NCI-H460 (cell line): Measurements from ENCODE around the gene NYAP2. TPM values are rescaled to one million over a fixed set of nuclear protein-coding genes. Genes with fewer than 3 reads are reported as not detected.

Experiments used
- DNase-seq: peaks from one replicate; pipeline ENCODE4 v3.0.0-alpha.2; 2016; ENCODE audit warnings: low read depth; ENCODE audit errors: extremely low read depth
- small RNA-seq, 2 experiments: library from RNA; depleted of rRNA; stranded (forward); fragments of <200 nt; gene quantifications; one replicate each; pipeline ENCODE3, GENCODE V24; 2014
- total RNA-seq: library from RNA; depleted of rRNA; stranded (reverse); fragments of >200 nt; shearing (Covaris generic); gene quantifications from 2 replicates; pipeline ENCODE4 v1.2.3, GENCODE V29; 2014

Gene NYAP2
- total RNA-seq, 1 experiment from 2014 or later = not detected

DNA sequence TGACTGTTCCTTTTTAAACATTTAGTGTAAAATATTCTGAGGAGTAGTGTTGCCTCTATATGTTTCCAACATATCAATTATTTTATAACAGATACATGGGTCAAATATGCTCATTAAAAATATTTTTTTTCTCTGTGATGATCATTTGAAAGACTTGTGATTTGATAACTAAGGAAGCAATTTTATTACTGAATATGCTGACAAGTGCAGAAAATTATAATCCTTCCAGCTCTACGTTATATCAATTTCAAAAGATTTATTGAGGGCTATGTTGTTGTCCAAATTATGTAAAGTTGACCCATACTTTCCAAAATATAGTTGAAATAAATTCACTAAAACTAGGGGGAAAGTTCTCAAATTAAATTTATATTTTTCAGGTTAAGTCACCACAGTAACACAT lies 290.6 kb downstream of the NYAP2 start:
- no peak for DNase-seq

DNA sequence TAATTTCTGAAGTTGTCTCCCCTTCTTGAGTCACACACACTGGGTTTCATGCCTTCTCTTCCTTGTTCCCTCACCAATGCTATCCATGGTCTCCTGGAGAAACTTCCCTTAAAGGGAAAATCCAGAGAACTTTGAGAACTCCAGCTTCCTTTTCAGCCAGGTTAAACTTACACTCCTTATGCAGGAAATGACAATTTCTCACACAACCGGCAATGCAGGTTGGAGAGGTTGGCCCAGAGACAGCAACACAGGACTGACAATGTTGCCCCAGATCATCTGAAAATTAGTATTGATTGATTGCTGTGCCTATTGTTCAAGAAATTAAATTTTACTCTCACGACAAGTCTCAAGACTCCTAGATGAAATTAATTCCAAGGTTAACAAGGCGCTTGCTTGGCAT lies 292.2 kb downstream of the NYAP2 start:
- no peak for DNase-seq

- no peak for DNase-seq
Measured at GRCh38 chr2:225693259-225693658, 293.7 kb downstream of the NYAP2 start.

- no peak for DNase-seq
Measured at GRCh38 chr2:225694664-225695063, 295.2 kb downstream of the NYAP2 start.

DNA sequence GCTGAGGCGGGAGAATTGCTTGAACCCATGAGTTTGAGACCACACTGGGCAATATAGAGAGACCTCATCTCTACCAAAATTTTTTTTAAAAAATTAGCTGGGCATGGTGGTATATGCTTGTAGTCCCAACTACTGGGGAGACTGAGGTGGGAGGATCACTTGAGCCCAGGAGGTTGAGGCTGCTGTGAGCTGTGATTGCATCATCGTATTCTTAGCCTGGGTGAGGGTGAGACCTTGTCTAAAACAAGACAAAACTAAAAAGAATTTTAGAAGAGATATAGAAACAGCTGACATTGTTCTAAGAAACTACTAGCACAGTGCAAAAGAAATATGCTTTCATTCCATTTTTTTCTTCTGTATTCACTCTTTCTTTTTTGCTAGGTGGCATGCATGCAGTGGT lies 298.4 kb downstream of the NYAP2 start:
- no peak for DNase-seq

Small RNA genes lying within 50 kb of the gene (small RNA-seq; reads per million reads assigned to genes)
- gene AC016717.1 = 0 reads per million in 2 experiments
